A673 (cell line): Measurements from ENCODE around the gene MS4A10. TPM values are rescaled to one million over a fixed set of nuclear protein-coding genes. Genes with fewer than 3 reads are reported as not detected.

Experiments used
- BruUV-seq: library from RNA; stranded (reverse); fragments of 400-500 nt; replicated peaks from 2 replicates; lab custom pipeline; 2021; lab: Mats Ljungman, UMichigan
- CTCF ChIA-PET: fragments of 300-600 bp; sonication (Branson Sonifier 250); formaldehyde crosslinking; loops from one replicate; lab custom pipeline; 2022; ENCODE audit warnings: antibody characterized with exemption; lab: Charles Lee
- POLR2A ChIA-PET: fragments of 300-600 bp; sonication (Branson Sonifier 250); formaldehyde crosslinking; loops from one replicate; lab custom pipeline; 2022; ENCODE audit warnings: antibody characterized with exemption; ENCODE audit not compliant: low non-redundant PET; lab: Charles Lee
- DNase-seq: peaks from one replicate; pipeline ENCODE4 v3.0.0-alpha.2; 2015; ENCODE audit warnings: low spot score
- H3K27ac ChIP-seq: fragments of 200-600 bp; sonication (generic); 2 replicates; pipeline ENCODE4 v1.5.1; 2016; ENCODE audit warnings: mixed run types, low read depth, mild to moderate bottlenecking, mixed read lengths, antibody characterized with exemption, low read length; ENCODE audit not compliant: poor library complexity, severe bottlenecking
- H3K27me3 ChIP-seq: fragments of 200-600 bp; sonication (generic); replicated peaks from 2 replicates; pipeline ENCODE4 v1.6.1; 2017; ENCODE audit warnings: mixed run types, low read depth, mild to moderate bottlenecking, mixed read lengths, antibody characterized with exemption, low read length; ENCODE audit not compliant: insufficient read depth, poor library complexity
- H3K36me3 ChIP-seq: fragments of 200-600 bp; sonication (generic); 2 replicates; pipeline ENCODE4 v1.6.1; 2016; ENCODE audit warnings: mixed run types, mild to moderate bottlenecking, mixed read lengths, antibody characterized with exemption, low read length; ENCODE audit not compliant: insufficient read depth, poor library complexity, severe bottlenecking
- H3K4me1 ChIP-seq: fragments of 200-600 bp; sonication (generic); 2 replicates; pipeline ENCODE4 v1.6.1; 2017; ENCODE audit warnings: mixed run types, mild to moderate bottlenecking, mixed read lengths, antibody characterized with exemption, low read length; ENCODE audit not compliant: insufficient read depth, poor library complexity, severe bottlenecking
- H3K4me3 ChIP-seq: fragments of 200-600 bp; sonication (generic); 2 replicates; pipeline ENCODE4 v1.5.1; 2016; ENCODE audit warnings: low read depth, mixed run types, mild to moderate bottlenecking, mixed read lengths, low read length; ENCODE audit not compliant: poor library complexity, severe bottlenecking
- H3K9me3 ChIP-seq: fragments of 200-600 bp; sonication (generic); 2 replicates; pipeline ENCODE4 v1.6.1; 2016; ENCODE audit warnings: mixed run types, low read depth, mild to moderate bottlenecking, mixed read lengths, antibody characterized with exemption, low read length; ENCODE audit not compliant: poor library complexity, severe bottlenecking
- EZH2 ChIP-seq: fragments of 200-600 bp; sonication (generic); IDR thresholded peaks from 2 replicates; pipeline ENCODE4 v1.6.1; 2017; ENCODE audit warnings: borderline replicate concordance, low read depth, mild to moderate bottlenecking, mixed read lengths, antibody characterized with exemption, low read length; ENCODE audit not compliant: poor library complexity, severe bottlenecking
- intact Hi-C: fragments of 100-400 bp; cut with micrococcal nuclease; formaldehyde crosslinking; loops from one replicate; pipeline ENCODE4 v1.10.0; 2022; ENCODE audit not compliant: unreplicated experiment
- total RNA-seq: library from RNA; stranded (reverse); gene quantifications from 2 replicates; pipeline ENCODE4 v1.2.3, GENCODE V29; 2021
- TF ChIP-seq, protein P1 (sequence below): fragments of 300-800, 200-600 bp; sonication (generic); conservative IDR thresholded peaks from 2 replicates; pipeline ENCODE4 v1.5.1; 2017; ENCODE audit warnings: low read depth, mild to moderate bottlenecking, antibody characterized with exemption, low read length, moderate library complexity, mixed read lengths

Gene MS4A10
- total RNA-seq, 1 experiment from 2014 or later, result not detected

DNA sequence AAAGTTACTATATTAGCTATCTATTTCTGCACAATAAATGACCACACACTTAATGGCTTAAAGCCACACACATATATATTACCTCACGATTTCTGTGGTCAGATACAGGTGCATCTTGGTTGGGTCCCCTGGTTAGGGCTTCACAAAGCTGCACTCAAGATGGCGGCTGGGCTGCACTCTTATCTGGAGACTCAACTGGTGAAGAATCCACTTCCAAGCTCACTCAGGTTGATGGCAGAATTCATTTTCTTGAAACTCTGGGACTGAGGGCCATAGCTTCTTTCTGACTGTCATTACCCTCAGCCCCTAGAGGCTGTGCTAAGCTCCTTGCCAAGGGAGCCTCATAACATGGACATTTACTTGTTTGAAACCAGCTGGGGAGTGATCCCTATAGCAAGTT, 5.1 kb upstream of the MS4A10 start:
- no TSS peak for BruUV-seq
- H3K4me1 ChIP-seq, result peaks cover 7% of the 10 kb centered on the region
- H3K36me3 ChIP-seq, result no peaks in the 10 kb centered on the region
- H3K27me3 ChIP-seq, result no peaks in the 10 kb centered on the region
- no peaks in the 10 kb centered on the region for H3K9me3 ChIP-seq
- ChIA-PET CTCF (no interaction called here), POLR2A (no interaction called here)
- no peak overlapping the region for H3K4me3 ChIP-seq
- TF ChIP-seq EZH2, result no peak
- TF ChIP-seq, protein P1, sequence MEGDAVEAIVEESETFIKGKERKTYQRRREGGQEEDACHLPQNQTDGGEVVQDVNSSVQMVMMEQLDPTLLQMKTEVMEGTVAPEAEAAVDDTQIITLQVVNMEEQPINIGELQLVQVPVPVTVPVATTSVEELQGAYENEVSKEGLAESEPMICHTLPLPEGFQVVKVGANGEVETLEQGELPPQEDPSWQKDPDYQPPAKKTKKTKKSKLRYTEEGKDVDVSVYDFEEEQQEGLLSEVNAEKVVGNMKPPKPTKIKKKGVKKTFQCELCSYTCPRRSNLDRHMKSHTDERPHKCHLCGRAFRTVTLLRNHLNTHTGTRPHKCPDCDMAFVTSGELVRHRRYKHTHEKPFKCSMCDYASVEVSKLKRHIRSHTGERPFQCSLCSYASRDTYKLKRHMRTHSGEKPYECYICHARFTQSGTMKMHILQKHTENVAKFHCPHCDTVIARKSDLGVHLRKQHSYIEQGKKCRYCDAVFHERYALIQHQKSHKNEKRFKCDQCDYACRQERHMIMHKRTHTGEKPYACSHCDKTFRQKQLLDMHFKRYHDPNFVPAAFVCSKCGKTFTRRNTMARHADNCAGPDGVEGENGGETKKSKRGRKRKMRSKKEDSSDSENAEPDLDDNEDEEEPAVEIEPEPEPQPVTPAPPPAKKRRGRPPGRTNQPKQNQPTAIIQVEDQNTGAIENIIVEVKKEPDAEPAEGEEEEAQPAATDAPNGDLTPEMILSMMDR, result no peak
- no peak overlapping the region for H3K27ac ChIP-seq
- intact Hi-C loops, result no loop called here
- DNase-seq, result no peak

DNA sequence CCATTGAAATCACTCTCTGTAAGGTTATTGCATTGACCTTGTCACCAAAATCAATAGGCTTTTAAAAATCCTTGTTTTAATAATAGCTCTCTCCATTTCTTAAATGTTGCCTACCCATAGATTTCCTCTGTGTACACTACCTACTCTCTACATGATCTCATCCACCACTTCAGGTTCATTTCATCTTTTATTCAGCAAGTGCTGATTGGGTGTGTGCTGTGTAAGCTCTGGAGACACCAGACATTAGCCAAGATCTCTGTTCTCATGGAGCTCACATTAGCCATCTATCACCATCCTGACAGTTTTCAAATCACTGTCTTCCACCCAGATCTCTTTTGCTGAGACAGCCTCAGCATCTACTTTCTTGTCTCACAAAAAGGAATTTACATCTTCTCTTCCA, 4.4 kb upstream of the MS4A10 start:
- no peak overlapping the region for H3K4me3 ChIP-seq
- CTCF ChIA-PET, result no interaction called here

GRCh38 chr11:60781286-60781980, 3.7 kb upstream of the MS4A10 start:
- POLR2A ChIA-PET, result no interaction called here
- intact Hi-C loops, result no loop called here
- Histone ChIP-seq H3K27me3 (no peaks in the 10 kb centered on the region), H3K36me3 (no peaks in the 10 kb centered on the region), H3K27ac (no peak overlapping the region), H3K4me3 (no peak overlapping the region), H3K4me1 (no peaks in the 10 kb centered on the region), H3K9me3 (no peaks in the 10 kb centered on the region)
- no TSS peak for BruUV-seq
- no peak for DNase-seq
- TF ChIP-seq, protein P1, result no peak
- TF ChIP-seq EZH2, result no peak
- CTCF ChIA-PET, result no interaction called here

More for the DNA sequence above, 4.4 kb upstream of the MS4A10 start:
- intact Hi-C loops, result no loop called here
- H3K27me3 ChIP-seq, result no peaks in the 10 kb centered on the region
- TF ChIP-seq, protein P1, result no peak
- TF ChIP-seq EZH2, result no peak
- BruUV-seq, result no TSS peak
- POLR2A ChIA-PET, result no interaction called here
- no peaks in the 10 kb centered on the region for H3K36me3 ChIP-seq
- peaks cover 4% of the 10 kb centered on the region for H3K4me1 ChIP-seq
- no peak for DNase-seq
- no peak overlapping the region for H3K27ac ChIP-seq
- H3K9me3 ChIP-seq, result no peaks in the 10 kb centered on the region
